Transverse colon (tissue), 4 donors: Measurements from ENCODE around the gene NME8.

Experiments
- EP300 ChIP-seq: sonication (generic); formaldehyde crosslinking; IDR thresholded peaks from one replicate; pipeline ENCODE4 v1.6.1; 2017; ENCODE audit warnings: antibody characterized with exemption, low read depth
- POLR2A ChIP-seq: fragments of 450-650 bp; IDR thresholded peaks from one replicate; pipeline ENCODE4 v1.6.1; 2016; ENCODE audit warnings: antibody characterized with exemption, mild to moderate bottlenecking, moderate library complexity
- POLR2AphosphoS5 ChIP-seq, 3 donors: sonication (generic); formaldehyde crosslinking; IDR thresholded peaks; one replicate each; pipeline ENCODE4 v1.6.1; 2016; ENCODE audit warnings: antibody characterized with exemption in 3 of 3
- TF ChIP-seq, protein P1 (sequence below), 5 experiments: fragments of 200-600 bp in 3 of 5; fragments of 450-650 bp in 2 of 5; sonication (generic) in 3 of 5; IDR thresholded peaks; 1 replicate in 2 of 5; 2 replicates in 3 of 5; pipeline ENCODE4 v1.5.1; 2016 to 2017; ENCODE audit warnings: antibody characterized with exemption in 5 of 5, inconsistent platforms in 3 of 5, mild to moderate bottlenecking in 2 of 5, moderate library complexity in 1 of 5

DNA sequence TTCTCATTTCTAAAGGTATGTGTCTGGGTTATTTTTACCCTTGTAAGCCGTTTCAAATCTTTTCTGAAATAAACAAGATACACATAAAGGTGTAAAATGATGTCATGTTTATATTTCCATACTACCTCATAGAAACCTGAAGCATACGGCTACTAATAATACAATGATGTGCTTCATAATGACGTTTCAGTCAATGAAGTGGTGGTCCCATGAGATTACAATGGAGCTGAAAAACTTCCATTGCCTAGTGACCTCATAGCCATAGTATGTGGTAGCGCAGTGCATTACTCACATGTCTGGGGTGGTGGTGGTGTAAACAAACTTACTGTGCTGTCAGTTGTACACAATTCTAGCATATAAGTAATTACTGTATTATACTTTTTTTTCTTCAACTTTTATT, 96.9 kb downstream of the NME8 start:
- TF ChIP-seq, protein P1, sequence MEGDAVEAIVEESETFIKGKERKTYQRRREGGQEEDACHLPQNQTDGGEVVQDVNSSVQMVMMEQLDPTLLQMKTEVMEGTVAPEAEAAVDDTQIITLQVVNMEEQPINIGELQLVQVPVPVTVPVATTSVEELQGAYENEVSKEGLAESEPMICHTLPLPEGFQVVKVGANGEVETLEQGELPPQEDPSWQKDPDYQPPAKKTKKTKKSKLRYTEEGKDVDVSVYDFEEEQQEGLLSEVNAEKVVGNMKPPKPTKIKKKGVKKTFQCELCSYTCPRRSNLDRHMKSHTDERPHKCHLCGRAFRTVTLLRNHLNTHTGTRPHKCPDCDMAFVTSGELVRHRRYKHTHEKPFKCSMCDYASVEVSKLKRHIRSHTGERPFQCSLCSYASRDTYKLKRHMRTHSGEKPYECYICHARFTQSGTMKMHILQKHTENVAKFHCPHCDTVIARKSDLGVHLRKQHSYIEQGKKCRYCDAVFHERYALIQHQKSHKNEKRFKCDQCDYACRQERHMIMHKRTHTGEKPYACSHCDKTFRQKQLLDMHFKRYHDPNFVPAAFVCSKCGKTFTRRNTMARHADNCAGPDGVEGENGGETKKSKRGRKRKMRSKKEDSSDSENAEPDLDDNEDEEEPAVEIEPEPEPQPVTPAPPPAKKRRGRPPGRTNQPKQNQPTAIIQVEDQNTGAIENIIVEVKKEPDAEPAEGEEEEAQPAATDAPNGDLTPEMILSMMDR (IDR thresholded peaks at IDR 0.05) = no peak
- TF ChIP-seq POLR2AphosphoS5 (IDR thresholded peaks at IDR 0.05) (no peak), POLR2A (no peak), EP300 (no peak)
